Right ventricle myocardium inferior (tissue), 1 donor: ENCODE measurements around the gene GLOD5. TPM values are rescaled to one million over a fixed set of nuclear protein-coding genes. Genes with fewer than 3 reads are reported as not detected.
"Not testable (repeated sequence)": the region's sequence is repeated elsewhere in the genome, so short reads cannot be mapped to it uniquely, and the experiment has no call there.

Source experiments
- ATAC-seq: fragments of 200-7000 bp; cut with Tn5 transposase; one replicate; pipeline ENCODE4 v1.9.1; 2020; ENCODE audit warnings: mild to moderate bottlenecking, moderate library complexity
- DNase-seq: peaks from one replicate; pipeline ENCODE4 v3.0.0; 2021; ENCODE audit errors: missing footprints
- intact Hi-C: fragments of 100-400 bp; cut with DNase I; formaldehyde crosslinking; loops from one replicate; pipeline ENCODE4 v1.11.0; 2022
- total RNA-seq: library from RNA; stranded (reverse); fragmentation: NEBNext Ultra II Directional; extraction: Animal tissue kit (Norgen Biotek cat#: 25700); gene quantifications from one replicate; pipeline ENCODE4 v1.2.1, GENCODE V29; 2021
- donor health status: DM: no; HTN: yes; CAD: no; lungs with severe emphysema.

The GLOD5 gene
- total RNA-seq, 1 donor from 2014 or later = not detected

GRCh38 chrX:48816014-48816810 lies 54.7 kb downstream of the GLOD5 start:
- ATAC-seq (no peak), DNase-seq (no peak)
- intact Hi-C loops = no loop called here

GRCh38 chrX:48818098-48818497 lies 56.6 kb downstream of the GLOD5 start:
- intact Hi-C loops = no loop called here
- no peak for DNase-seq
- ATAC-seq = no peak

GRCh38 chrX:48818866-48819265 lies 57.3 kb downstream of the GLOD5 start:
- no peak for ATAC-seq
- DNase-seq = no peak

GRCh38 chrX:48819394-48819793 lies 57.8 kb downstream of the GLOD5 start:
- ATAC-seq, intact Hi-C loops, DNase-seq: not testable (repeated sequence)

More at GRCh38 chrX:48818866-48819265, 57.3 kb downstream of the GLOD5 start:
- intact Hi-C loops = no loop called here

- ATAC-seq = no peak
- DNase-seq = no peak
- intact Hi-C loops = no loop called here
Observed at GRCh38 chrX:48823053-48823452, 61.5 kb downstream of the GLOD5 start.

Other genes starting within 250 kb of the GLOD5 start
- gene EBP, start 239.9 kb upstream of the GLOD5 start, total RNA-seq = 54.1 TPM
- 20.5 TPM for gene TBC1D25, start 222.0 kb upstream of the GLOD5 start, total RNA-seq
- 113 TPM for gene RBM3, start 187.3 kb upstream of the GLOD5 start, total RNA-seq
- gene WDR13, start 164.3 kb upstream of the GLOD5 start, total RNA-seq = 170 TPM
- 4.4 TPM for gene WAS, start 77.9 kb upstream of the GLOD5 start, total RNA-seq
- gene SUV39H1, start 65.0 kb upstream of the GLOD5 start, total RNA-seq = 2.2 TPM
- gene GATA1, start 24.8 kb downstream of the GLOD5 start, total RNA-seq = 0.16 TPM
- gene HDAC6, start 40.3 kb downstream of the GLOD5 start, total RNA-seq = 37.3 TPM
- not detected for gene ERAS, start 64.8 kb downstream of the GLOD5 start, total RNA-seq
- gene PCSK1N, start 73.9 kb downstream of the GLOD5 start, total RNA-seq = not detected
- gene TIMM17B, start 136.0 kb downstream of the GLOD5 start, total RNA-seq = 80.5 TPM
- gene PQBP1, start 136.2 kb downstream of the GLOD5 start, total RNA-seq = 58.6 TPM
- gene SLC35A2, start 149.9 kb downstream of the GLOD5 start, total RNA-seq = 11.6 TPM
- 3.2 TPM for gene PIM2, start 157.3 kb downstream of the GLOD5 start, total RNA-seq
- gene OTUD5, start 195.9 kb downstream of the GLOD5 start, total RNA-seq = 19.8 TPM
- gene KCND1, start 210.1 kb downstream of the GLOD5 start, total RNA-seq = 0.68 TPM
- 20.1 TPM for gene GRIPAP1, start 240.5 kb downstream of the GLOD5 start, total RNA-seq